IMR-90 (cell line): Measurements from ENCODE around the gene DNAJC17. TPM values are rescaled to one million over a fixed set of nuclear protein-coding genes. Genes with fewer than 3 reads are reported as not detected.

Experiments used
- ATAC-seq: fragments of 200-7000 bp; cut with Tn5 transposase; 2 replicates; pipeline ENCODE4 v1.9.1; 2020; ENCODE audit warnings: low read depth, mild to moderate bottlenecking, moderate library complexity
- BruUV-seq: library from RNA; stranded (reverse); fragments of 400-500 nt; replicated peaks from 2 replicates; lab custom pipeline; 2021; lab: Mats Ljungman, UMichigan
- CTCF ChIA-PET: fragments of 300-600 bp; formaldehyde crosslinking; extraction: SDS; loops from one replicate; lab custom pipeline; 2021; ENCODE audit warnings: antibody characterized with exemption; lab: Yijun Ruan, JAX
- POLR2A ChIA-PET: fragments of 300-600 bp; sonication (Branson Sonifier 250); formaldehyde crosslinking; loops from one replicate; lab custom pipeline; 2022; ENCODE audit warnings: antibody characterized with exemption; ENCODE audit not compliant: unreplicated experiment; lab: Charles Lee
- DNase-seq: peaks from one replicate; pipeline ENCODE4 v3.0.0; 2013
- H2AFZ ChIP-seq: replicated peaks from 2 replicates; pipeline ENCODE3; 2013; ENCODE audit warnings: low read length, mild to moderate bottlenecking; ENCODE audit not compliant: poor library complexity
- H2AK5ac ChIP-seq: 2 replicates; pipeline ENCODE4 v1.6.1; 2013; ENCODE audit warnings: low read depth, low read length, inconsistent platforms
- H2AK9ac ChIP-seq: replicated peaks from 2 replicates; pipeline ENCODE3; 2013; ENCODE audit warnings: mild to moderate bottlenecking, low read depth, low read length, moderate library complexity; ENCODE audit not compliant: poor library complexity
- H2BK120ac ChIP-seq: 2 replicates; pipeline ENCODE4 v1.6.1; 2013; ENCODE audit warnings: low read depth, low read length, inconsistent platforms
- H2BK15ac ChIP-seq: 3 replicates; pipeline ENCODE4 v1.6.1; 2013; ENCODE audit warnings: low read depth, low read length, inconsistent platforms
- H2BK20ac ChIP-seq: 2 replicates; pipeline ENCODE4 v1.6.1; 2013; ENCODE audit warnings: low read depth, mild to moderate bottlenecking, inconsistent platforms, low read length, moderate library complexity
- H2BK5ac ChIP-seq: 2 replicates; pipeline ENCODE4 v1.6.1; 2013; ENCODE audit warnings: mild to moderate bottlenecking, low read depth, low read length, inconsistent platforms; ENCODE audit not compliant: poor library complexity, severe bottlenecking
- H3K14ac ChIP-seq: replicated peaks from 2 replicates; pipeline ENCODE4 v1.6.1; 2013; ENCODE audit warnings: low read depth, low read length, inconsistent platforms
- H3K18ac ChIP-seq: 2 replicates; pipeline ENCODE4 v1.6.1; 2013; ENCODE audit warnings: low read depth, low read length, control low read depth
- H3K23ac ChIP-seq: 2 replicates; pipeline ENCODE4 v1.6.1; 2013; ENCODE audit warnings: low read depth, low read length, inconsistent platforms
- H3K27ac ChIP-seq: 2 replicates; pipeline ENCODE4 v1.5.1; 2013; ENCODE audit warnings: mild to moderate bottlenecking, control low read depth, low read length; ENCODE audit not compliant: insufficient read depth
- H3K27me3 ChIP-seq: 2 replicates; pipeline ENCODE4 v1.6.1; 2013; ENCODE audit warnings: low read length; ENCODE audit not compliant: control insufficient read depth, insufficient read depth
- H3K36me3 ChIP-seq: 2 replicates; pipeline ENCODE4 v1.6.1; 2013; ENCODE audit warnings: low read length, mixed read lengths; ENCODE audit not compliant: control insufficient read depth, insufficient read depth
- H3K4ac ChIP-seq: 2 replicates; pipeline ENCODE4 v1.6.1; 2013; ENCODE audit warnings: low read depth, low read length, inconsistent platforms
- H3K4me1 ChIP-seq: 2 replicates; pipeline ENCODE4 v1.6.1; 2013; ENCODE audit warnings: low read length, mixed read lengths; ENCODE audit not compliant: control insufficient read depth, insufficient read depth
- H3K4me2 ChIP-seq: 2 replicates; pipeline ENCODE4 v1.6.1; 2013; ENCODE audit warnings: low read depth, mild to moderate bottlenecking, control low read depth, low read length, moderate library complexity
- H3K4me3 ChIP-seq: 2 replicates; pipeline ENCODE4 v1.5.1; 2013; ENCODE audit warnings: low read depth, mild to moderate bottlenecking, control low read depth, low read length, moderate library complexity; ENCODE audit not compliant: insufficient read depth
- H3K56ac ChIP-seq: 2 replicates; pipeline ENCODE4 v1.6.1; 2013; ENCODE audit warnings: low read length, inconsistent platforms; ENCODE audit not compliant: insufficient read depth; ENCODE audit errors: extremely low read depth
- H3K79me1 ChIP-seq, 2 experiments: 2 replicates each; pipeline ENCODE4 v1.6.1; 2013; ENCODE audit warnings: low read length in 2 of 2, inconsistent platforms in 1 of 2, low read depth in 1 of 2
- H3K9ac ChIP-seq: 2 replicates; pipeline ENCODE4 v1.6.1; 2013; ENCODE audit warnings: low read depth, low read length, control low read depth
- H3K9me1 ChIP-seq: 2 replicates; pipeline ENCODE4 v1.6.1; 2013; ENCODE audit warnings: low read length, inconsistent platforms; ENCODE audit not compliant: insufficient read depth
- H3K9me3 ChIP-seq: 2 replicates; pipeline ENCODE4 v1.6.1; 2013; ENCODE audit warnings: low read length; ENCODE audit not compliant: control insufficient read depth, insufficient read depth
- H4K20me1 ChIP-seq: 2 replicates; pipeline ENCODE4 v1.6.1; 2013; ENCODE audit warnings: low read length, inconsistent platforms; ENCODE audit not compliant: insufficient read depth
- H4K5ac ChIP-seq: 2 replicates; pipeline ENCODE4 v1.6.1; 2013; ENCODE audit warnings: mild to moderate bottlenecking, low read depth, low read length, control low read depth
- H4K8ac ChIP-seq, 2 experiments: 2 replicates each; pipeline ENCODE4 v1.6.1; 2013; ENCODE audit warnings: low read depth in 2 of 2, low read length in 2 of 2, control low read depth in 1 of 2, inconsistent platforms in 1 of 2
- H4K91ac ChIP-seq: 2 replicates; pipeline ENCODE4 v1.6.1; 2013; ENCODE audit warnings: low read depth, low read length, inconsistent platforms; ENCODE audit not compliant: insufficient read depth
- BHLHE40 ChIP-seq: fragments of 150-350 bp; IDR thresholded peaks from 2 replicates; pipeline ENCODE4 v1.6.1; 2016; ENCODE audit warnings: mild to moderate bottlenecking, low read depth, low read length
- CEBPB ChIP-seq: IDR thresholded peaks from 2 replicates; pipeline ENCODE4 v1.6.1; 2012; ENCODE audit warnings: low read depth, low read length, improper control_type of control experiment
- ELK1 ChIP-seq: fragments of 150-350 bp; IDR thresholded peaks from 2 replicates; pipeline ENCODE4 v1.6.1; 2016; ENCODE audit warnings: low read depth, mild to moderate bottlenecking, low read length, moderate library complexity, borderline replicate concordance
- FOS ChIP-seq: fragments of 150-350 bp; IDR thresholded peaks from 2 replicates; pipeline ENCODE4 v1.6.1; 2016; ENCODE audit warnings: low read depth, low read length
- MXI1 ChIP-seq: IDR thresholded peaks from 2 replicates; pipeline ENCODE4 v1.6.1; 2012; ENCODE audit warnings: low read depth, mild to moderate bottlenecking, low read length, moderate library complexity, borderline replicate concordance
- RAD21 ChIP-seq: IDR thresholded peaks from 2 replicates; pipeline ENCODE4 v1.6.1; 2012; ENCODE audit warnings: low read length, improper control_type of control experiment
- RFX5 ChIP-seq: IDR thresholded peaks from 2 replicates; pipeline ENCODE4 v1.8.0; 2012; ENCODE audit warnings: low read depth, mild to moderate bottlenecking, low read length, moderate library complexity
- USF2 ChIP-seq: fragments of 150-350 bp; IDR thresholded peaks from 2 replicates; pipeline ENCODE4 v1.6.1; 2017; ENCODE audit warnings: mild to moderate bottlenecking, antibody characterized with exemption, low read length, low read depth
- WGBS, 2 experiments: methylation state at CpG; one replicate each; pipeline versions ENCODE4 v1.1.5 to v1.1.7; 2013; ENCODE audit warnings: missing lambda C conversion rate in 2 of 2; ENCODE audit not compliant: insufficient read length in 1 of 2; ENCODE audit errors: extremely low coverage in 2 of 2; 5-methylcytosine and 5-hydroxymethylcytosine counted together
- dilution Hi-C: fragments of 300-500 bp; cut with HindIII; formaldehyde crosslinking; loops from one replicate; pipeline ENCODE4 v1.14.3; 2018; ENCODE audit warnings: low sequenced_read_pairs; ENCODE audit not compliant: unreplicated experiment
- in situ Hi-C: fragments of 300-500 bp; cut with MboI; formaldehyde crosslinking; loops from 3 replicates; pipeline ENCODE4 v1.14.3; 2019; ENCODE audit warnings: low sequenced_read_pairs, inconsistent platforms, mixed read lengths
- intact Hi-C: fragments of 100-400 bp; cut with micrococcal nuclease; formaldehyde crosslinking; loops from 2 replicates; pipeline ENCODE4 v1.10.0; 2022
- polyA plus RNA-seq, 3 experiments: library from polyadenylated mRNA; depleted of rRNA; stranded (reverse); fragments of >200 nt; gene quantifications; 2 replicates each; pipeline ENCODE4 v1.2.3, GENCODE V29; 2012; ENCODE audit warnings: low replicate concordance in 1 of 3
- total RNA-seq: library from RNA; depleted of rRNA; stranded (reverse); fragments of >200 nt; gene quantifications from 2 replicates; pipeline ENCODE4 v1.2.3, GENCODE V29; 2012

DNAJC17 gene
- total and polyA plus RNA-seq, 2 of the 4 experiments (the other 2 are of a cell fraction) = 58.6 to 107 TPM

- in situ Hi-C loops = no loop called here
- H4K8ac ChIP-seq = peak overlapping the region; percentile 87 to 89; a peak in 3 of 4 replicates
- no peak overlapping the region; the same call in 1 of the 2 replicates for H2AK5ac ChIP-seq
- no peaks in the 10 kb centered on the region for H3K27me3 ChIP-seq
- peaks cover 14% of the 10 kb centered on the region for H3K36me3 ChIP-seq
- H3K9ac ChIP-seq = peak overlapping the region; percentile 65
- peaks cover 6 to 38% of the 10 kb centered on the region in 2 experiments; a peak in 3 of 4 replicates for H3K79me1 ChIP-seq
- ChIA-PET CTCF (no interaction called here), POLR2A (no interaction called here)
- H3K9me1 ChIP-seq = no peaks in the 10 kb centered on the region
- dilution Hi-C loops = no loop called here
- H2BK15ac ChIP-seq = no peak overlapping the region
- H3K4me2 ChIP-seq = peak overlapping the region; percentile 100
- H2BK20ac ChIP-seq = no peak overlapping the region
- BruUV-seq = no TSS peak
- peak overlapping the region; percentile 31; the same call in 1 of the 2 replicates for H3K14ac ChIP-seq
- H4K5ac ChIP-seq = peak overlapping the region; percentile 67; the same call in 1 of the 2 replicates
- peak overlapping the region; percentile 87 for H3K4me3 ChIP-seq
- peak overlapping the region; percentile 11; the same call in 1 of the 2 replicates for H3K23ac ChIP-seq
- peaks cover 1% of the 10 kb centered on the region; the same call in 1 of the 2 replicates for H3K4me1 ChIP-seq
- no peak overlapping the region for H3K18ac ChIP-seq
- H3K9me3 ChIP-seq = no peaks in the 10 kb centered on the region
- intact Hi-C loops = no loop called here
- TF ChIP-seq USF2 (no peak), CEBPB (no peak), ELK1 (no peak), RFX5 (no peak), FOS (no peak), RAD21 (no peak), BHLHE40 (no peak), MXI1 (0 out of 2 replicates have a peak, but pooled peaks have one; percentile 19)
- H2BK120ac ChIP-seq = no peak overlapping the region
- peak overlapping the region; percentile 26; the same call in 1 of the 2 replicates for H3K56ac ChIP-seq
- ATAC-seq (peak; percentile 42), DNase-seq (no peak)
- H2AK9ac ChIP-seq = peak overlapping the region; percentile 85
- H2BK5ac ChIP-seq = no peak overlapping the region
- H3K4ac ChIP-seq = no peak overlapping the region
- no peaks in the 10 kb centered on the region for H4K20me1 ChIP-seq
- peak overlapping the region; percentile 99 for H2AFZ ChIP-seq
- 2% methylated on average over 8 of the region's 22 CpGs; no CpG with 5 or more reads in 1 of the 2 experiments for WGBS, 2 experiments
- no peak overlapping the region for H4K91ac ChIP-seq
- peak overlapping the region; percentile 62; the same call in 1 of the 2 replicates for H3K27ac ChIP-seq
These were observed 52.7 kb downstream of the DNAJC17 start for GRCh38 chr15:40754574-40754882.
